ENCODE data around the gene SKAP1. TPM values are rescaled to one million over a fixed set of nuclear protein-coding genes. Genes with fewer than 3 reads are reported as not detected.
A peak's percentile ranks its signal among the peaks of the same experiment; 100 is the strongest.

The SKAP1 gene
- total and polyA plus RNA-seq, 2 experiments from 2014 or later: 0.36 TPM; not detected in 1

DNA sequence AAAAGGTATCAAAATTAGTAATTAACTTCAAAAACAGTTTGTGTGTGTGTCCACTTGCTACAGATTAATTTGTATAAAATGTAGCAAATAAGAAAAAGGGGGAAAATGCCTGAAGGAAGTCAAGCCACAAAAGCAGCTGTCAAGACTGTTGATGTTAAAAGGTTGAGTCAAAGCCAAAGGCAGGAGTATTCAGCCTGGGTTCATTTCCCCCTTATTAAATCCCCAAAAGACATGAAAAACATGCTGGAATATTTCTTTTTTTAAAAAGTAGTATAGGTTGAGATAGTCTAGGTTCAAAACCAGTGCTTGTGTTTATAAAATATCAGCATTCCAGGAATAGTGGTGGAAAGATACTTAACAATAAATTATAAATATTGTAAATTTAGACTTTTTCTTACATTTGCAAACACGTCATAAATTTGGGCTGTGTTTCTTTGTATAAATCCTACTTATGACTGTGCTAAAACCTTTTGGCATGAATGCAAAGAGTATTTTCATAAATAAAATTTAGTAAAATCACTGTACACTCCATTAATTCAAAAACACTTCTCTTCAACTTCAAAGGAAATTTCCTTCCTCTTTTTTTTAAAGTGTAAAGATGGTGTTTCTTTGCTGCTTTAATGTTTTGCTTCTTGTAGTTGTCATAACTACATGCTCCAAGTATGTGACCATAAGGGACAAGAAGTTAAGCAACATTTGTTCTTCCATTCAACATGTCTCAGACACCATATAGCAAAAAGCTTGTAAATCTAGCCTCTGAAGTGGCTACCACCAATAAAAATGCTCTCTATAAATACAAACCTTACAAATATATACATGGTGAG is 72.0 kb downstream of the SKAP1 start:
- H3K9me3 ChIP-seq (ENCODE audit: low read depth): no peaks in the 10 kb centered on the region
- peaks cover 65% of the 10 kb centered on the region for H3K27me3 ChIP-seq
- no peaks in the 10 kb centered on the region for H3K36me3 ChIP-seq
- no peak for DNase-seq (ENCODE audit: low read depth in 1 of 2, low spot score in 1 of 2)
- TF ChIP-seq, protein P1, sequence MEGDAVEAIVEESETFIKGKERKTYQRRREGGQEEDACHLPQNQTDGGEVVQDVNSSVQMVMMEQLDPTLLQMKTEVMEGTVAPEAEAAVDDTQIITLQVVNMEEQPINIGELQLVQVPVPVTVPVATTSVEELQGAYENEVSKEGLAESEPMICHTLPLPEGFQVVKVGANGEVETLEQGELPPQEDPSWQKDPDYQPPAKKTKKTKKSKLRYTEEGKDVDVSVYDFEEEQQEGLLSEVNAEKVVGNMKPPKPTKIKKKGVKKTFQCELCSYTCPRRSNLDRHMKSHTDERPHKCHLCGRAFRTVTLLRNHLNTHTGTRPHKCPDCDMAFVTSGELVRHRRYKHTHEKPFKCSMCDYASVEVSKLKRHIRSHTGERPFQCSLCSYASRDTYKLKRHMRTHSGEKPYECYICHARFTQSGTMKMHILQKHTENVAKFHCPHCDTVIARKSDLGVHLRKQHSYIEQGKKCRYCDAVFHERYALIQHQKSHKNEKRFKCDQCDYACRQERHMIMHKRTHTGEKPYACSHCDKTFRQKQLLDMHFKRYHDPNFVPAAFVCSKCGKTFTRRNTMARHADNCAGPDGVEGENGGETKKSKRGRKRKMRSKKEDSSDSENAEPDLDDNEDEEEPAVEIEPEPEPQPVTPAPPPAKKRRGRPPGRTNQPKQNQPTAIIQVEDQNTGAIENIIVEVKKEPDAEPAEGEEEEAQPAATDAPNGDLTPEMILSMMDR (IDR thresholded peaks at IDR 0.05; ENCODE audit: low read depth, low read length): no peak
- peaks cover 12% of the 10 kb centered on the region for H3K4me1 ChIP-seq (ENCODE audit: low read depth)
- no peak overlapping the region for H3K4me3 ChIP-seq
- H3K27ac ChIP-seq: no peak overlapping the region

DNA sequence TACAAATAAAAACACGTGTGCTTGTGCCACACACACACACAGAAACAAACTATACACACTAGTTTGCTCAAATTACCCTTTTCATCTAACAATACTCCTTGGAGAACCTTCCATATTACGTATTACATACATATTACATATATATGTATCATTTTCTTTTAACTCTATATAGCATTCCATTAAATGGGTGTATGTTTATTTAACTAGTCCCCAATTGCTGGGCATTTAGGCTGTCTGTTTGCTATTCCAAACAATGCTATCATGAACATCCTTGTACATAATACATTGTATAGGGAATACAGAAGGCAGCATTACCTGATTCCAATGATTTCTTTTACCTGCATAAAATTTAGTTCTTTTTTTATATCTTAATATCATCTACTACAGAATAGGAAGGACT is 73.1 kb downstream of the SKAP1 start:
- TF ChIP-seq, protein P1 (IDR thresholded peaks at IDR 0.05; ENCODE audit: low read depth, low read length): no peak
- H3K36me3 ChIP-seq: no peaks in the 10 kb centered on the region
- no peak overlapping the region for H3K27ac ChIP-seq
- no peak for DNase-seq (ENCODE audit: low read depth in 1 of 2, low spot score in 1 of 2)
- H3K27me3 ChIP-seq: peaks cover 58% of the 10 kb centered on the region
- H3K4me1 ChIP-seq (ENCODE audit: low read depth): peaks cover 11% of the 10 kb centered on the region
- no peak overlapping the region for H3K4me3 ChIP-seq
- H3K9me3 ChIP-seq (ENCODE audit: low read depth): no peaks in the 10 kb centered on the region

DNA sequence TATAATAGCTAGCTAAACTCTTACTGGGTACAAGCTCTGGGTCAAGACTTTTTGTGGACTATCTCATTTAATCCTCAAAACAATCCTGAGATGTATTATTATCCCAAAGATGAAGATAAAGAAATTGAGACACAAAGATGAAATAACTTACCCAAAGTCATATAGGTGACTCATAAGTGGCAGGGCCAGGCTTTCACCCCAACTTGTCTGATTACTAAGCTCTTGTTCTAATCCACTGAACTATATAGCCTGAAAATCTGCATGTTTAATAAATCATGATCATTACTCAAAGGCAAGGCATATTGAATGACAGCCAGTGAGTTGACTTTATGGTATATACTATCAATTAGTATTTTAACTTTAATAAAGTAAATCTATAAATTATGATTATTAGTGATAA is 77.4 kb downstream of the SKAP1 start:
- no peaks in the 10 kb centered on the region for H3K36me3 ChIP-seq
- no peak overlapping the region for H3K27ac ChIP-seq
- no peaks in the 10 kb centered on the region for H3K9me3 ChIP-seq (ENCODE audit: low read depth)
- TF ChIP-seq, protein P1 (IDR thresholded peaks at IDR 0.05; ENCODE audit: low read depth, low read length): no peak
- DNase-seq (ENCODE audit: low read depth in 1 of 2, low spot score in 1 of 2): no peak
- peaks cover 5% of the 10 kb centered on the region for H3K4me1 ChIP-seq (ENCODE audit: low read depth)
- no peak overlapping the region for H3K4me3 ChIP-seq
- peaks cover 67% of the 10 kb centered on the region for H3K27me3 ChIP-seq

DNA sequence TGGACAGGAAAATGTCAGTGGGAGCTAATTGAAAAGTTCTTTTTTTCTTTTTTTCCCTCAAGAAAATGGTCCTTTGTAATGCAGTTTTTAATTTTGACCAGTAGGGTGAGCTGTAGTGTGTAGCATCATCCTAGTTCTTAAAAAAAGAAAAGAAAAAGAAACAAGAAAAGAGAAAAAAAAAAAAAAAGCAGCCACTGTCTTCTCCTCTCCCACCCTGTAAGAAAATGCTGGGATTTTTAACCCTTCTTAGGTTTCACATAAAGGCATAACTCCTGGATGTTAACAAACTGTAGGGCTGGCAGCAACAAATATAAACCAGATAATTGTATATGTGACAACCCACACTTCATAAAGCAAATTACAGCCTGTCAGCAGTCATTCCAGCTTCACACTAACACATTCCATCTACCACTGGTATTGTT is 78.1 kb downstream of the SKAP1 start:
- Histone ChIP-seq H3K4me3 (no peak overlapping the region), H3K9me3 (ENCODE audit: low read depth) (no peaks in the 10 kb centered on the region), H3K27me3 (peaks cover 67% of the 10 kb centered on the region), H3K36me3 (no peaks in the 10 kb centered on the region), H3K4me1 (ENCODE audit: low read depth) (peaks cover 5% of the 10 kb centered on the region), H3K27ac (no peak overlapping the region)
- TF ChIP-seq, protein P1 (IDR thresholded peaks at IDR 0.05; ENCODE audit: low read depth, low read length): peak; percentile 65
- peak; percentile 40 to 63 for DNase-seq (ENCODE audit: low read depth in 1 of 2, low spot score in 1 of 2)

DNA sequence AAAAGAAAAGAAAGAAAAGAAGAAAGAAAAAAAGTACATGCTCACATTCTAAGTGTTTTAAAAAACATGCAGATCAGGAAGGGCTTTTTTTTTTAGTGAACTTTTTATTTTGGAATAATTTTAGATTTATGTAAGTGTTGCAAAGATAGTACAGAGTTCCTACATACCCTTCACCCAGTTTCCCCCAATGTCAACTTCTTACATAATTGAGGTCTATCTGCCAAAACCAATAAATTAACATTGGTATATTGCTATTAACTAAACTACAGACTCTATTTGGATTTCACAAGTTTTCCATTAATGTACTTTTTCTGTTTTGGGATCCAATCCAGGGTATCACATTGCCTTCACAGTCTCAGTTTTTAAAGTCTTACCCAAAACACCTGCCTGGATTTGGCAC is 81.7 kb downstream of the SKAP1 start:
- Histone ChIP-seq H3K4me3 (no peak overlapping the region), H3K4me1 (ENCODE audit: low read depth) (peaks cover 5% of the 10 kb centered on the region), H3K9me3 (ENCODE audit: low read depth) (no peaks in the 10 kb centered on the region), H3K27me3 (peaks cover 61% of the 10 kb centered on the region), H3K36me3 (no peaks in the 10 kb centered on the region), H3K27ac (no peak overlapping the region)
- no peak for DNase-seq (ENCODE audit: low read depth in 1 of 2, low spot score in 1 of 2)
- TF ChIP-seq, protein P1 (IDR thresholded peaks at IDR 0.05; ENCODE audit: low read depth, low read length): no peak

All from cardiac muscle cell (in vitro differentiated cells and primary cell).